H1 (cell line): ENCODE data around the gene ZSCAN4. TPM values are rescaled to one million over a fixed set of nuclear protein-coding genes. Genes with fewer than 3 reads are reported as not detected.

Experiments used
- ATF2 ChIP-seq: IDR thresholded peaks from 2 replicates; pipeline ENCODE4 v1.6.1; 2012; ENCODE audit warnings: low read length, inconsistent platforms
- ATF3 ChIP-seq: IDR thresholded peaks from 2 replicates; pipeline ENCODE4 v1.6.1; 2011; ENCODE audit warnings: low read depth, mild to moderate bottlenecking, low read length; ENCODE audit not compliant: insufficient read depth
- CBX8 ChIP-seq: fragments of 300-800, 300-1000 bp; sonication (generic); IDR thresholded peaks from 2 replicates; pipeline ENCODE4 v1.7.1; 2016; ENCODE audit warnings: low read depth, low read length, borderline replicate concordance
- EP300 ChIP-seq, 2 experiments: IDR thresholded peaks; 1 replicate in 1 of 2; 2 replicates in 1 of 2; pipeline ENCODE4 v1.6.1; 2011 to 2012; ENCODE audit warnings: low read depth in 2 of 2, low read length in 2 of 2, mild to moderate bottlenecking in 2 of 2, borderline replicate concordance in 1 of 2, inconsistent platforms in 1 of 2, moderate library complexity in 1 of 2
- FOSL1 ChIP-seq: IDR thresholded peaks from 2 replicates; pipeline ENCODE4 v1.6.1; 2011; ENCODE audit warnings: mild to moderate bottlenecking, low read depth, low read length, moderate library complexity; ENCODE audit not compliant: insufficient read depth
- GTF2F1 ChIP-seq: IDR thresholded peaks from 2 replicates; pipeline ENCODE4 v1.6.1; 2012; ENCODE audit warnings: low read depth, low read length, improper control_type of control experiment, borderline replicate concordance
- polyA plus RNA-seq, 7 experiments: library from polyadenylated mRNA; depleted of rRNA in 3 of 7; stranded (reverse) in 5 of 7; unstranded in 2 of 7; fragments of >200 nt in 5 of 7; fragments of 200-250 nt in 2 of 7; gene quantifications; 1 replicate in 5 of 7; 2 replicates in 1 of 7; 4 replicates in 1 of 7; pipeline versions ENCODE4 v1.2.1 to v1.2.3, GENCODE V29; 2011 to 2013; ENCODE audit warnings: missing spikeins in 2 of 7, mixed read lengths in 2 of 7
- total RNA-seq: library from RNA; stranded (reverse); fragmentation: NEBNext Ultra II Directional; extraction: Animal tissue kit (Norgen Biotek cat#: 25700); gene quantifications from 2 replicates; pipeline ENCODE4 v1.2.1, GENCODE V29; 2021

The ZSCAN4 gene
- total and polyA plus RNA-seq, 2 of the 8 experiments (the other 6 are each of a cell fraction or from before 2014, with no cell fraction given), result not detected

GRCh38 chr19:57720878-57721277 lies 52.1 kb downstream of the ZSCAN4 start (continued):
- TF ChIP-seq EP300 (IDR thresholded peaks at IDR 0.05; ENCODE audit: borderline replicate concordance in 1 of 2, low read depth in 2 of 2, low read length in 2 of 2) (no peak), CBX8 (no peak), GTF2F1 (no peak), ATF3 (no peak), ATF2 (no peak), FOSL1 (no peak)

Other genes starting within 250 kb of the ZSCAN4 start
- gene ZNF749, start 233.6 kb upstream of the ZSCAN4 start, total RNA-seq, result 24.4 and 30.3 TPM in 2 replicates
- 15.2 and 20.4 TPM in 2 replicates for gene ZNF749, start 233.6 kb upstream of the ZSCAN4 start, polyA plus RNA-seq (2011; rRNA removed)
- gene VN1R1, start 211.8 kb upstream of the ZSCAN4 start, total RNA-seq, result 1.4 and 1.8 TPM in 2 replicates
- gene VN1R1, start 211.8 kb upstream of the ZSCAN4 start, polyA plus RNA-seq (2011; rRNA removed), result 0.57 and 0.71 TPM in 2 replicates
- gene ZNF772, start 191.4 kb upstream of the ZSCAN4 start, total RNA-seq, result 15.2 and 15.7 TPM in 2 replicates
- 4.0 and 4.6 TPM in 2 replicates for gene ZNF772, start 191.4 kb upstream of the ZSCAN4 start, polyA plus RNA-seq (2011; rRNA removed)
- gene ZNF419, start 181.2 kb upstream of the ZSCAN4 start, total RNA-seq, result 10.0 and 11.9 TPM in 2 replicates
- gene ZNF419, start 181.2 kb upstream of the ZSCAN4 start, polyA plus RNA-seq (2011; rRNA removed), result 5.8 and 8.7 TPM in 2 replicates
- gene ZNF773, start 169.0 kb upstream of the ZSCAN4 start, total RNA-seq, result 8.3 and 9.0 TPM in 2 replicates
- 4.2 and 5.6 TPM in 2 replicates for gene ZNF773, start 169.0 kb upstream of the ZSCAN4 start, polyA plus RNA-seq (2011; rRNA removed)
- gene ZNF549, start 141.6 kb upstream of the ZSCAN4 start, total RNA-seq, result 9.7 and 10.4 TPM in 2 replicates
- 3.0 and 4.3 TPM in 2 replicates for gene ZNF549, start 141.6 kb upstream of the ZSCAN4 start, polyA plus RNA-seq (2011; rRNA removed)
- 10.4 and 10.7 TPM in 2 replicates for gene ZNF550, start 109.1 kb upstream of the ZSCAN4 start, total RNA-seq
- 4.5 and 4.6 TPM in 2 replicates for gene ZNF550, start 109.1 kb upstream of the ZSCAN4 start, polyA plus RNA-seq (2011; rRNA removed)
- gene ZNF416, start 90.0 kb upstream of the ZSCAN4 start, total RNA-seq, result 9.7 and 10.3 TPM in 2 replicates
- 2.7 and 3.2 TPM in 2 replicates for gene ZNF416, start 90.0 kb upstream of the ZSCAN4 start, polyA plus RNA-seq (2011; rRNA removed)
- gene ZIK1, start 84.8 kb upstream of the ZSCAN4 start, total RNA-seq, result 36.5 and 38.5 TPM in 2 replicates
- gene ZIK1, start 84.8 kb upstream of the ZSCAN4 start, polyA plus RNA-seq (2011; rRNA removed), result 19.4 and 21.2 TPM in 2 replicates
- gene ZNF530, start 69.0 kb upstream of the ZSCAN4 start, total RNA-seq, result 6.3 and 9.3 TPM in 2 replicates
- 4.2 and 4.7 TPM in 2 replicates for gene ZNF530, start 69.0 kb upstream of the ZSCAN4 start, polyA plus RNA-seq (2011; rRNA removed)
- 54.6 and 55.1 TPM in 2 replicates for gene ZNF134, start 54.7 kb upstream of the ZSCAN4 start, total RNA-seq
- 16.6 and 19.4 TPM in 2 replicates for gene ZNF134, start 54.7 kb upstream of the ZSCAN4 start, polyA plus RNA-seq (2011; rRNA removed)
- 15.0 and 15.7 TPM in 2 replicates for gene ZNF211, start 35.8 kb upstream of the ZSCAN4 start, total RNA-seq
- gene ZNF211, start 35.8 kb upstream of the ZSCAN4 start, polyA plus RNA-seq (2011; rRNA removed), result 5.0 and 7.5 TPM in 2 replicates
- 30.0 and 33.0 TPM in 2 replicates for gene ZNF551, start 13.0 kb downstream of the ZSCAN4 start, total RNA-seq
- gene ZNF551, start 13.0 kb downstream of the ZSCAN4 start, polyA plus RNA-seq (2011; rRNA removed), result 14.6 and 19.2 TPM in 2 replicates
- 9.5 and 11.6 TPM in 2 replicates for gene ZNF154, start 40.3 kb downstream of the ZSCAN4 start, total RNA-seq
- gene ZNF154, start 40.3 kb downstream of the ZSCAN4 start, polyA plus RNA-seq (2011; rRNA removed), result 4.8 and 5.3 TPM in 2 replicates
- gene ZNF671, start 58.7 kb downstream of the ZSCAN4 start, total RNA-seq, result 6.6 and 7.2 TPM in 2 replicates
- 5.3 and 7.0 TPM in 2 replicates for gene ZNF671, start 58.7 kb downstream of the ZSCAN4 start, polyA plus RNA-seq (2011; rRNA removed)
- 17.3 and 20.5 TPM in 2 replicates for gene ZNF776, start 77.9 kb downstream of the ZSCAN4 start, total RNA-seq
- gene ZNF776, start 77.9 kb downstream of the ZSCAN4 start, polyA plus RNA-seq (2011; rRNA removed), result 7.8 and 10.6 TPM in 2 replicates
- gene ZNF586, start 100.7 kb downstream of the ZSCAN4 start, total RNA-seq, result 14.5 and 15.5 TPM in 2 replicates
- 5.7 and 8.1 TPM in 2 replicates for gene ZNF586, start 100.7 kb downstream of the ZSCAN4 start, polyA plus RNA-seq (2011; rRNA removed)
- gene ZNF552, start 146.0 kb downstream of the ZSCAN4 start, total RNA-seq, result 10.6 and 11.6 TPM in 2 replicates
- 5.9 and 8.8 TPM in 2 replicates for gene ZNF552, start 146.0 kb downstream of the ZSCAN4 start, polyA plus RNA-seq (2011; rRNA removed)
- gene ZNF587B, start 161.4 kb downstream of the ZSCAN4 start, total RNA-seq, result 53.7 and 60.1 TPM in 2 replicates
- 11.3 and 13.8 TPM in 2 replicates for gene ZNF587B, start 161.4 kb downstream of the ZSCAN4 start, polyA plus RNA-seq (2011; rRNA removed)
- gene ZNF587, start 180.9 kb downstream of the ZSCAN4 start, total RNA-seq, result 41.5 and 42.1 TPM in 2 replicates
- gene ZNF587, start 180.9 kb downstream of the ZSCAN4 start, polyA plus RNA-seq (2011; rRNA removed), result 17.4 and 18.1 TPM in 2 replicates
- 90.7 and 90.9 TPM in 2 replicates for gene ZNF814, start 220.1 kb downstream of the ZSCAN4 start, total RNA-seq
- gene ZNF814, start 220.1 kb downstream of the ZSCAN4 start, polyA plus RNA-seq (2011; rRNA removed), result 99.6 and 110 TPM in 2 replicates
- 19.2 and 19.7 TPM in 2 replicates for gene ZNF417, start 247.7 kb downstream of the ZSCAN4 start, total RNA-seq
- 4.4 and 5.4 TPM in 2 replicates for gene ZNF417, start 247.7 kb downstream of the ZSCAN4 start, polyA plus RNA-seq (2011; rRNA removed)